SK-N-SH (cell line): Measurements from ENCODE around the gene MICAL2. TPM values are rescaled to one million over a fixed set of nuclear protein-coding genes. Genes with fewer than 3 reads are reported as not detected.

ENCODE experiments used
- CTCF ChIA-PET: fragments of 300-600, 350-600 bp; formaldehyde crosslinking; extraction: SDS; loops from one replicate; lab custom pipeline; 2021; lab: Yijun Ruan, JAX
- POLR2A ChIA-PET: fragments of 350-600 bp; sonication (Branson Sonifier 250); formaldehyde crosslinking; extraction: SDS; loops from one replicate; lab custom pipeline; 2020; ENCODE audit warnings: antibody characterized with exemption, inconsistent platforms; lab: Yijun Ruan, JAX
- DNase-seq: peaks from one replicate; pipeline ENCODE4 v3.0.0; 2012
- H2AFZ ChIP-seq: fragments of 200-600 bp; sonication (generic); 2 replicates; pipeline ENCODE4 v1.8.1; 2016; ENCODE audit warnings: antibody characterized with exemption, mild to moderate bottlenecking, low read depth
- H3F3A ChIP-seq: fragments of 200-600 bp; sonication (generic); replicated peaks from 2 replicates; pipeline ENCODE3; 2016; ENCODE audit warnings: antibody characterized with exemption, mild to moderate bottlenecking; ENCODE audit not compliant: insufficient read depth
- H3K27ac ChIP-seq, 2 experiments: fragments of 200-500 bp in 1 of 2; fragments of 200-600 bp in 1 of 2; sonication (Bioruptor generic) in 1 of 2; sonication (generic), shearing (Covaris generic) in 1 of 2; 2 replicates each; pipeline versions ENCODE4 v1.5.1 to v1.6.1; 2014 to 2016; ENCODE audit warnings: low read depth in 2 of 2, inconsistent platforms in 1 of 2, low read length in 1 of 2, mild to moderate bottlenecking in 1 of 2, mixed read lengths in 1 of 2
- H3K27me3 ChIP-seq: fragments of 200-600 bp; sonication (generic), shearing (Covaris generic); 2 replicates; pipeline ENCODE4 v1.6.1; 2016; ENCODE audit warnings: mixed run types; ENCODE audit not compliant: insufficient read depth
- H3K36me3 ChIP-seq, 2 experiments: fragments of 200-500 bp in 1 of 2; fragments of 200-600 bp in 1 of 2; sonication (Bioruptor generic) in 1 of 2; sonication (generic) in 1 of 2; replicated peaks in 1 of 2; 2 replicates each; pipeline versions ENCODE3 to v1.5.1; 2014 to 2016; ENCODE audit warnings: low read length in 1 of 2, mild to moderate bottlenecking in 1 of 2; ENCODE audit not compliant: insufficient read depth in 2 of 2, control insufficient read depth in 1 of 2
- H3K4me1 ChIP-seq, 2 experiments: fragments of 200-500 bp in 1 of 2; fragments of 200-600 bp in 1 of 2; sonication (Bioruptor generic) in 1 of 2; sonication (generic), shearing (Covaris generic) in 1 of 2; 2 replicates each; pipeline versions ENCODE4 v1.5.1 to v1.6.1; 2014 to 2016; ENCODE audit warnings: low read depth in 1 of 2, low read length in 1 of 2, mixed run types in 1 of 2; ENCODE audit not compliant: insufficient read depth in 2 of 2, control insufficient read depth in 1 of 2
- H3K4me2 ChIP-seq: fragments of 200-600 bp; sonication (generic), shearing (Covaris generic); 2 replicates; pipeline ENCODE4 v1.6.1; 2017; ENCODE audit warnings: mixed run types
- H3K4me3 ChIP-seq, 2 experiments: fragments of 200-500 bp in 1 of 2; fragments of 200-600 bp in 1 of 2; sonication (Bioruptor generic) in 1 of 2; sonication (generic), shearing (Covaris generic) in 1 of 2; 2 replicates each; pipeline versions ENCODE4 v1.5.1 to v1.8.1; 2014 to 2016; ENCODE audit warnings: low read depth in 2 of 2, inconsistent platforms in 1 of 2, low read length in 1 of 2, mild to moderate bottlenecking in 1 of 2, mixed read lengths in 1 of 2, moderate library complexity in 1 of 2
- H3K79me2 ChIP-seq: fragments of 200-600 bp; sonication (generic); 2 replicates; pipeline ENCODE4 v1.8.1; 2017; ENCODE audit warnings: mild to moderate bottlenecking; ENCODE audit not compliant: insufficient read depth
- H3K9ac ChIP-seq: fragments of 200-600 bp; sonication (generic); 2 replicates; pipeline ENCODE4 v1.6.1; 2017; ENCODE audit warnings: mixed run types
- H3K9me2 ChIP-seq: fragments of 200-600 bp; sonication (generic); 2 replicates; pipeline ENCODE4 v1.6.1; 2017; ENCODE audit warnings: mixed run types
- H3K9me3 ChIP-seq: fragments of 200-600 bp; sonication (generic); 2 replicates; pipeline ENCODE4 v1.6.1; 2017; ENCODE audit warnings: mixed run types, mild to moderate bottlenecking, moderate library complexity
- H4K20me1 ChIP-seq: fragments of 200-600 bp; sonication (generic); 2 replicates; pipeline ENCODE4 v1.6.1; 2017; ENCODE audit warnings: mild to moderate bottlenecking, mixed run types; ENCODE audit not compliant: insufficient read depth
- CTCF ChIP-seq: fragments of 200-600 bp; sonication (generic); IDR thresholded peaks from 2 replicates; pipeline ENCODE4 v1.6.1; 2017; ENCODE audit warnings: antibody characterized with exemption, mild to moderate bottlenecking, moderate library complexity
- ELF1 ChIP-seq: IDR thresholded peaks from 2 replicates; pipeline ENCODE4 v1.4.0; 2012
- EP300 ChIP-seq, 2 experiments: IDR thresholded peaks; 2 replicates each; pipeline versions ENCODE4 v1.4.0 to v1.6.1; 2012; ENCODE audit warnings: borderline replicate concordance in 1 of 2, low read depth in 1 of 2, low read length in 1 of 2
- GATA2 ChIP-seq: sonication (generic); formaldehyde crosslinking; IDR thresholded peaks from 2 replicates; pipeline ENCODE4 v1.5.0; 2020; ENCODE audit warnings: mild to moderate bottlenecking, missing genetic modification reagents
- IRF3 ChIP-seq: fragments of 150-350 bp; IDR thresholded peaks from 2 replicates; pipeline ENCODE4 v1.6.1; 2016; ENCODE audit warnings: mild to moderate bottlenecking, low read depth, low read length
- JUND ChIP-seq: IDR thresholded peaks from 2 replicates; pipeline ENCODE4 v1.4.0; 2012
- MXI1 ChIP-seq: IDR thresholded peaks from 2 replicates; pipeline ENCODE4 v1.6.1; 2012; ENCODE audit warnings: mild to moderate bottlenecking, low read depth, low read length, improper control_type of control experiment
- NRF1 ChIP-seq: IDR thresholded peaks from 2 replicates; pipeline ENCODE4 v1.6.1; 2012; ENCODE audit warnings: low read depth, mild to moderate bottlenecking, low read length
- PBX3 ChIP-seq: IDR thresholded peaks from 2 replicates; pipeline ENCODE4; 2012
- POLR2AphosphoS5 ChIP-seq: IDR thresholded peaks from 2 replicates; pipeline ENCODE4 v1.6.1; 2012; ENCODE audit warnings: low read depth, low read length
- RCOR1 ChIP-seq: fragments of 150-350 bp; IDR thresholded peaks from 2 replicates; pipeline ENCODE4 v1.6.1; 2017; ENCODE audit warnings: antibody characterized with exemption, low read length
- RFX5 ChIP-seq: IDR thresholded peaks from 2 replicates; pipeline ENCODE4 v1.6.1; 2012; ENCODE audit warnings: mild to moderate bottlenecking, improper control_type of control experiment, low read length
- RXRA ChIP-seq: IDR thresholded peaks from 2 replicates; pipeline ENCODE4 v1.4.0; 2012; ENCODE audit warnings: low read depth, mild to moderate bottlenecking, borderline replicate concordance
- TCF12 ChIP-seq: IDR thresholded peaks from 2 replicates; pipeline ENCODE4 v1.4.0; 2012
- YY1 ChIP-seq: IDR thresholded peaks from 2 replicates; pipeline ENCODE4 v1.4.0; 2012; ENCODE audit warnings: low read depth, mild to moderate bottlenecking
- WGBS: methylation state at CpG from one replicate; pipeline ENCODE4 v1.1.6; 2017; ENCODE audit warnings: low lambda C conversion rate; 5-methylcytosine and 5-hydroxymethylcytosine counted together
- polyA plus RNA-seq, 3 experiments: library from polyadenylated mRNA; depleted of rRNA; stranded (reverse); fragments of >200 nt; gene quantifications; 2 replicates each; pipeline ENCODE4 v1.2.3, GENCODE V29; 2012

The MICAL2 gene
- polyA plus RNA-seq, 1 of the 3 experiments (the other 2 are of a cell fraction): 54.6 TPM

- peaks cover 0 to 22% of the 10 kb centered on the region in 2 experiments for H3K36me3 ChIP-seq
- POLR2A ChIA-PET: no interaction called here
- WGBS: 92% methylated on average over 8 of the region's 9 CpGs
- no peaks in the 10 kb centered on the region for H3K9me3 ChIP-seq
- H3K4me1 ChIP-seq: peaks cover 0 to 32% of the 10 kb centered on the region in 2 experiments; a peak in 2 of 4 replicates
- H3K4me2 ChIP-seq: 0 out of 2 replicates have a peak overlapping the region, but pooled peaks have one; percentile 13
- peak overlapping the region; percentile 16; the same call in 1 of the 2 replicates for H3K9ac ChIP-seq
- no peak for TF ChIP-seq PBX3
- no peak for TF ChIP-seq RXRA
- no peak for TF ChIP-seq RFX5
- TF ChIP-seq GATA2 (CRISPR knock-in tag): no peak
- TF ChIP-seq TCF12: no peak
- no peak for TF ChIP-seq YY1
- no peak for TF ChIP-seq RCOR1
- TF ChIP-seq MXI1: no peak
- TF ChIP-seq EP300 (IDR thresholded peaks at IDR 0.05; ENCODE audit: borderline replicate concordance in 1 of 2, low read depth in 1 of 2, low read length in 1 of 2): no peak
- TF ChIP-seq JUND: no peak
- no peak for TF ChIP-seq IRF3
- TF ChIP-seq ELF1: no peak
- no peak for TF ChIP-seq CTCF
- TF ChIP-seq POLR2AphosphoS5: no peak
- no peak for TF ChIP-seq NRF1
- TF ChIP-seq, all 33 proteins: peak for 0
- no peaks in the 10 kb centered on the region for H3K9me2 ChIP-seq
- peaks cover 76% of the 10 kb centered on the region for H4K20me1 ChIP-seq
- H2AFZ ChIP-seq: no peak overlapping the region
- peaks cover 100% of the 10 kb centered on the region for H3K79me2 ChIP-seq
- H3F3A ChIP-seq: peaks cover 50% of the 10 kb centered on the region
- H3K27ac ChIP-seq: peak overlapping the region in 1 of 2 experiments; percentile 78; a peak in 2 of 4 replicates
- no peaks in the 10 kb centered on the region for H3K27me3 ChIP-seq
- H3K4me3 ChIP-seq: no peak overlapping the region
- CTCF ChIA-PET: interaction anchor here (0.6 to 1.1 kb wide), 3 partner anchors 16 to 157 kb away, joined by 3 read pairs; no protein-coding TSS in a partner anchor
- no peak for DNase-seq
These were observed 13.9 kb downstream of the MICAL2 start for GRCh38 chr11:12124306-12124705.
